HG02763 (cell line): ENCODE data around the gene SLC13A3.

Experiments
- ATAC-seq: cut with Tn5 transposase; IDR thresholded peaks from one replicate; pipeline ENCODE4 v1.9.1; 2021; ENCODE audit warnings: mild to moderate bottlenecking, moderate library complexity; ENCODE audit not compliant: unreplicated experiment

Gene SLC13A3

GRCh38 chr20:46660487-46660886, 9.2 kb upstream of the SLC13A3 start:
- ATAC-seq, result no peak

GRCh38 chr20:46657618-46658017, 6.4 kb upstream of the SLC13A3 start:
- ATAC-seq, result no peak

GRCh38 chr20:46657137-46657536, 5.9 kb upstream of the SLC13A3 start:
- ATAC-seq, result no peak

- no peak for ATAC-seq
These were observed 1.4 kb upstream of the SLC13A3 start for GRCh38 chr20:46652699-46653098.

GRCh38 chr20:46650575-46651090, 626 bp downstream of the SLC13A3 start:
- no peak for ATAC-seq

- ATAC-seq, result no peak
These were observed 1.2 kb downstream of the SLC13A3 start for GRCh38 chr20:46649965-46650542.

- no peak for ATAC-seq
These were observed 1.7 kb downstream of the SLC13A3 start for GRCh38 chr20:46649650-46649949.

GRCh38 chr20:46648903-46649649, 2.2 kb downstream of the SLC13A3 start:
- no peak for ATAC-seq

- no peak for ATAC-seq
These were observed 3.8 kb downstream of the SLC13A3 start for GRCh38 chr20:46647469-46647868.

- no peak for ATAC-seq
These were observed 4.4 kb downstream of the SLC13A3 start for GRCh38 chr20:46646659-46647380.

GRCh38 chr20:46646122-46646521, 5.1 kb downstream of the SLC13A3 start:
- ATAC-seq, result no peak

GRCh38 chr20:46644733-46645132, 6.5 kb downstream of the SLC13A3 start:
- ATAC-seq, result no peak

- no peak for ATAC-seq
These were observed 7.1 kb downstream of the SLC13A3 start for GRCh38 chr20:46644160-46644559.

- no peak for ATAC-seq
These were observed 8.3 kb downstream of the SLC13A3 start for GRCh38 chr20:46642969-46643343.

- no peak for ATAC-seq
These were observed 8.8 kb downstream of the SLC13A3 start for GRCh38 chr20:46642265-46642968.

GRCh38 chr20:46641424-46641823, 9.8 kb downstream of the SLC13A3 start:
- ATAC-seq, result no peak

GRCh38 chr20:46640536-46641311, 10.5 kb downstream of the SLC13A3 start:
- no peak for ATAC-seq

- no peak for ATAC-seq
These were observed 11.2 kb downstream of the SLC13A3 start for GRCh38 chr20:46640044-46640443.

- no peak for ATAC-seq
These were observed 11.7 kb downstream of the SLC13A3 start for GRCh38 chr20:46639587-46639986.

GRCh38 chr20:46638898-46639274, 12.4 kb downstream of the SLC13A3 start:
- ATAC-seq, result no peak
